GM18951 (cell line): ENCODE results near the gene ANKRA2.

Source experiments
- POLR2A ChIP-seq: IDR thresholded peaks from 4 replicates; pipeline ENCODE4 v1.6.1; 2011; ENCODE audit warnings: mild to moderate bottlenecking; ENCODE audit not compliant: insufficient read length, insufficient read depth; ENCODE audit errors: extremely low read depth
- in situ Hi-C: fragments of 300-500 bp; cut with MboI; formaldehyde crosslinking; loops from one replicate; pipeline ENCODE4 v1.12.0; 2022; ENCODE audit warnings: low sequenced_read_pairs, mixed read lengths, inconsistent platforms; ENCODE audit not compliant: unreplicated experiment

The ANKRA2 gene

DNA sequence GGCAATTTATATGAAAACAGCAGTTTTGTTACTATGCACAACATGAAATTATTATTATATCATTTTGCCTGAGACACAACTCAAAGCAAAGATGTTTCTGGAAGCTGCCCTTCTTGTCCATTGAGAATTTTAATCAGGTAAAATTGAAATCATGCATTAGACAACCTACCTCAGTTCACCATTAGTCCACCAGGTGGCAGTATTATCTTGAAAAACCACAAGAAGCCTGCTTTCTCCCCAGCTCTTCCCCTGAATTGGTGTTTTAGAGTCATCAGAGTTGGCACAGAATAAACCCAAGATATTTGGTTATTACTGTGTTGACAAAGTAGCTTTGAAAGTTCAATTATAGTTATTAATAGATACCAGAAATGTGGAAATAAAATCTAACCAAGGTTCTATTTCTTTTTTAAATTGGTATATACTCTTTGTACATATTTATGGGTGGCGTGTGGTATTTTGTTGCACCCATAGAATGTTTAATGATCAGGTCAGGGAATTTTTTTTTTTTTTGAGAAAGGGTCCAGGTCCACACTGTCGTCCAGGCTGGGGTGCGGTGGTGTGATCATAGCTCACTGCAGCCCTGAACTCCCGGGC lies 25.8 kb upstream of the ANKRA2 start:
- in situ Hi-C loops: loop anchor here (5.0 kb wide), 1 partner anchor 201 kb away; no protein-coding TSS in a partner anchor
- TF ChIP-seq POLR2A: no peak

- in situ Hi-C loops: no loop called here
- TF ChIP-seq POLR2A: no peak
These were observed 22.5 kb upstream of the ANKRA2 start for GRCh38 chr5:73587923-73588322.

DNA sequence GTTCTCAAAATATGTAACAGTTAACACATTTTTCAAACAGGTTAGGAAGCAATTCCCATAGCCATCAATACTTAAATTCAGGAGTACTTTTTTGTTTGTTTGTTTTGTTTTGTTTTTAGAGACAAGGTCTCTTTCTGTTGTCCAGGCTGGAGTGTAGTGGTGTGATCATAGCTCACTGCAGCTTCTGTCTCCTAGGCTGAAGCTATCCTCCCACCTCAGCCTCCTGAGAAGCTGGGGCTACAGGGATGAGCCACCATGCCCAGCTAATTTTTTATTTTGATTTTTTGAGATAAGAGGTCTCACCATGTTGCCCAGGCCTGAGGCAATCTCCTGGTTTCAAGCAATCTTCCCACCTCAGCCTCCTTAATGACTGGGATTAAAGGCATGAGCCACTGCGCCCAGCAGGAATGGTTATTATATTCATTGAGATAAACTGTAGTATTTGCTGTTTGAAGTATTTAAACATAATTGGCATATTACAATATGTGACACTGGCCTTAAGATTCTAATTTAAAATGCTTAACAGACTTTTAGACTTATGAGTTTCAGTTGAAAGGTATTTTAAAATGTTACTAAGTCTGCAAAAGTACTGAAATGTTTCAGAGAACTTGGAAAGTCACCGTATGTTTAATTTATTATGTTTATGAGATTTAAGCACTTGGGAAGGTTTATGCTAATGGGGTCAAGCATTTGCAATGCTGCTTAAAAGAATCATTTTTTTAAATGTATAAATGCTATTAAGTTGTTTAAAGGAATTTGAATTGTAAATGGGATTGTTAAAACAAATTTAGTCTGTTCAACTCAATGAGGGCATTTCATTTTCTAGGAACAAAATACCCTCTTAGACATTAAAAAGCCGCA lies 17.1 kb upstream of the ANKRA2 start:
- in situ Hi-C loops: no loop called here
- no peak for TF ChIP-seq POLR2A

- in situ Hi-C loops: no loop called here
- no peak for TF ChIP-seq POLR2A
These were observed 619 bp upstream of the ANKRA2 start for GRCh38 chr5:73565969-73566547.

DNA sequence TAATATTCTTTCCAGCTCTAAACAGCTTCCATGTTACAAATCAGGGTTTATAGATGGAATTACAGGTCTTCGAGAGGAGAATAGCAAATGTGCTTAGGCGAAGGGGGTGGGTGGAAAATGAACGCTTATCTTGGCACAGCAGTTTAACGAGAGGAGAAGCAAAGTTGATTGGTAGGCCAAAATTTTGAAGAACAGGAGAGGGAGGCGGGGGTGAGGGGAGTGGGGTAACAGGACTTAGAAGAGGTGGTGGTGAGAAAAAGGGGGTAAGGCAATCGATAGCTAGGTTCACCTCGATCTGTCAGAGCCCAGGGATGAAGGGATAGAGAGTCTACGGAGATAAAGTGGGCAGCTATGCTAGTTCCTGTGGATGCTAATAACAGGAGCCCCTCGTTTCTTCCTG lies 764 bp downstream of the ANKRA2 start:
- in situ Hi-C loops: no loop called here

GRCh38 chr5:73564018-73564417 lies 1.4 kb downstream of the ANKRA2 start:
- no peak for TF ChIP-seq POLR2A
- in situ Hi-C loops: no loop called here

More for the DNA sequence above, 764 bp downstream of the ANKRA2 start:
- no peak for TF ChIP-seq POLR2A

DNA sequence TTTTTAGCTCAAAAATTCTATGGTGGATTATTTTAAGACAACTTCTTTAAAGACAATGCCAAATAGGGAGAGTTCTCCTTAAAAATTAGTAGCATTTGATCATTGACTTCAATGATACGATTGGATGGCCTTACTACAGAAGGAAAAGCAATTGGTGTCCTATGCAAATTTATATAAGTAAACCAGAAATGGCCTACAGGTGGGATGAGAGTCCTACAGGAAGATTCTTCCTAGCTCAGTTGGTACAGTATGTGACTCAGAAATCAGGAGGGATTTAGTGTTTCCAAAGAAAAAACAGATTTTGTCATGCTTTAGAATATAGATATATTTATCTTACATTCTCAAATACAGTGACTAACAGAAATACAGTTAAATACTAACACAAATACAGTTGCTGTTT lies 6.5 kb downstream of the ANKRA2 start:
- in situ Hi-C loops: no loop called here
- TF ChIP-seq POLR2A: no peak

GRCh38 chr5:73552642-73553041 lies 12.8 kb downstream of the ANKRA2 start:
- in situ Hi-C loops: no loop called here
- TF ChIP-seq POLR2A: no peak

GRCh38 chr5:73550016-73550415 lies 15.4 kb downstream of the ANKRA2 start:
- in situ Hi-C loops: no loop called here
- no peak for TF ChIP-seq POLR2A

DNA sequence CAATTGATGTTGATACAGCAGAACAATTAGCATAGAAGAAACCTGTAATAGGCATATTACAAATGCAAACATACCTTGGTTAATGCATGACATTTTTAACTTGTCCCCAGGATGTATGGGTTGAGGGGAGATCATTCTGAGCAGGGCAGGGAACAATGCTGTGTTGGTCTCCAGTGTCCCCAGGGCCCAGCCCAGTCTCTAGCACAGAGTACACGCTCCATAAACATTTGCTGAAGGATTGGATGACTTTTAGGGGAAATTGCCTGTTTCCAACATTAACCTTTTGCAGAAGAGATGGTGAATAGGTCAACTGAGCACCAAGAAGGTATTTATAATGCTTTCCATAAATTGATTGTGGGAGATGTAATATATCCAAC lies 20.0 kb downstream of the ANKRA2 start:
- TF ChIP-seq POLR2A: no peak
- in situ Hi-C loops: no loop called here

GRCh38 chr5:73544429-73545402 lies 20.7 kb downstream of the ANKRA2 start:
- TF ChIP-seq POLR2A: no peak
- in situ Hi-C loops: no loop called here

DNA sequence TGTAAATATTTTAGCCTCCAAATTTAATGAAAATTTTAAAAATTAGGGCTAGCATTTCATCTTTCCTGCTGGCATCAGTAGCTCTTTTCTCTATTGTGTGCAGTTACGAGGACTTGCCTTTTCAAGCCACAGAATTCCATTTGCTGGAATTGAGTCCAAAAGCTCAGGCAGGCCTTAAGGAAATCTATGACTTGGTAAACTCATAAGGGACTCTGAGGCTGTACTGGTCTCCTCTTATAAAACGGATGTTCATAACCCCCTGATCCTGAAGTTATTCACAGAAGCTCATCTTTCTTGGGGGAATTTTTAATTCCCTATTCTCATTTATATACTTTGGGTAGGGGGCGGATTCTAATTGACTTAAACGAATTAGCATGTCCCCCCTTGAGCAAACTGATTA lies 23.4 kb downstream of the ANKRA2 start:
- TF ChIP-seq POLR2A: no peak
- in situ Hi-C loops: no loop called here

- TF ChIP-seq POLR2A: no peak
- in situ Hi-C loops: no loop called here
These were observed 25.2 kb downstream of the ANKRA2 start for GRCh38 chr5:73540192-73540591.
